HepG2 (cell line): ENCODE results near the gene CTNNBIP1. TPM values are rescaled to one million over a fixed set of nuclear protein-coding genes. Genes with fewer than 3 reads are reported as not detected.

ENCODE experiments used
- CBFB ChIP-seq: sonication (generic); formaldehyde crosslinking; IDR thresholded peaks from 2 replicates; pipeline ENCODE4 v1.4.0; 2020; ENCODE audit warnings: missing genetic modification reagents
- CBX5 ChIP-seq: sonication (generic); formaldehyde crosslinking; IDR thresholded peaks from 2 replicates; pipeline ENCODE4 v1.4.0; 2020; ENCODE audit warnings: missing genetic modification reagents, borderline replicate concordance
- HCFC1 ChIP-seq: fragments of 150-350 bp; IDR thresholded peaks from 2 replicates; pipeline ENCODE4 v1.6.1; 2014; ENCODE audit warnings: low read depth, low read length
- HES4 ChIP-seq: sonication (generic); formaldehyde crosslinking; IDR thresholded peaks from 2 replicates; pipeline ENCODE4 v1.9.0; 2021; ENCODE audit warnings: mild to moderate bottlenecking, missing genetic modification reagents, borderline replicate concordance
- KDM3A ChIP-seq: IDR thresholded peaks from 2 replicates; pipeline ENCODE4 v1.6.1; 2018; ENCODE audit warnings: low read depth, missing compliant biosample characterization
- KLF15 ChIP-seq: sonication (generic); formaldehyde crosslinking; IDR thresholded peaks from 2 replicates; pipeline ENCODE4 v1.8.1; 2023; ENCODE audit warnings: borderline replicate concordance, mild to moderate bottlenecking, inconsistent platforms, missing genetic modification reagents, mixed read lengths
- ONECUT2 ChIP-seq: sonication (generic); formaldehyde crosslinking; IDR thresholded peaks from 2 replicates; pipeline ENCODE4 v1.4.0; 2020; ENCODE audit warnings: missing genetic modification reagents
- REXO4 ChIP-seq: sonication (generic); formaldehyde crosslinking; IDR thresholded peaks from 2 replicates; pipeline ENCODE4 v1.8.0; 2022; ENCODE audit warnings: missing genetic modification reagents, mild to moderate bottlenecking, borderline replicate concordance
- ZBTB7A ChIP-seq: sonication (generic); formaldehyde crosslinking; IDR thresholded peaks from 2 replicates; pipeline ENCODE4 v1.8.0; 2022; ENCODE audit warnings: mild to moderate bottlenecking, missing genetic modification reagents
- ZBTB8A ChIP-seq: sonication (generic); formaldehyde crosslinking; IDR thresholded peaks from 2 replicates; pipeline ENCODE4 v1.4.0; 2020; ENCODE audit warnings: mild to moderate bottlenecking, low read depth, missing genetic modification reagents, borderline replicate concordance
- ZFP37 ChIP-seq: sonication (generic); formaldehyde crosslinking; IDR thresholded peaks from 2 replicates; pipeline ENCODE4 v1.4.0; 2020; ENCODE audit warnings: missing genetic modification reagents, borderline replicate concordance
- ZNF230 ChIP-seq: sonication (generic); formaldehyde crosslinking; IDR thresholded peaks from 2 replicates; pipeline ENCODE4 v1.4.0; 2020; ENCODE audit warnings: mild to moderate bottlenecking, missing genetic modification reagents
- ZNF350 ChIP-seq: sonication (generic); formaldehyde crosslinking; IDR thresholded peaks from 2 replicates; pipeline ENCODE4 v1.4.0; 2020; ENCODE audit warnings: mild to moderate bottlenecking, low read depth, missing genetic modification reagents, borderline replicate concordance
- ZNF432 ChIP-seq: sonication (generic); formaldehyde crosslinking; IDR thresholded peaks from 2 replicates; pipeline ENCODE4 v1.5.0; 2020; ENCODE audit warnings: missing genetic modification reagents, mild to moderate bottlenecking, borderline replicate concordance
- ZNF547 ChIP-seq: sonication (generic); formaldehyde crosslinking; IDR thresholded peaks from 2 replicates; pipeline ENCODE4 v1.5.1; 2020; ENCODE audit warnings: mild to moderate bottlenecking, missing genetic modification reagents
- ZNF558 ChIP-seq: sonication (generic); formaldehyde crosslinking; IDR thresholded peaks from 2 replicates; pipeline ENCODE4 v1.9.0; 2022; ENCODE audit warnings: mild to moderate bottlenecking, missing genetic modification reagents, borderline replicate concordance
- polyA plus RNA-seq, 8 experiments: library from polyadenylated mRNA; depleted of rRNA in 3 of 8; stranded (reverse) in 7 of 8; unstranded in 1 of 8; fragments of >200 nt; fragmentation: Illumina TruSeq in 4 of 8; extraction: Trizol in 4 of 8; gene quantifications; 2 replicates each; pipeline versions ENCODE4 v1.2.1 to v1.2.3, GENCODE V29; 2011 to 2016; ENCODE audit warnings: low read depth in 4 of 8, missing spikeins in 1 of 8, mixed read lengths in 1 of 8; ENCODE audit not compliant: insufficient read depth in 1 of 8
- total RNA-seq, 5 experiments: library from RNA; depleted of rRNA; stranded (reverse); fragments of >200 nt; fragmentation: Illumina TruSeq; extraction: Trizol; gene quantifications; 2 replicates each; pipeline ENCODE4 v1.2.3, GENCODE V29; 2016; ENCODE audit warnings: low read depth in 1 of 5
- TF ChIP-seq, protein P1 (sequence below), 2 experiments: sonication (generic) in 1 of 2; formaldehyde crosslinking in 1 of 2; IDR thresholded peaks; 2 replicates each; pipeline versions ENCODE4 v1.5.1 to v1.6.1; 2011 to 2020; ENCODE audit warnings: borderline replicate concordance in 1 of 2, low read depth in 1 of 2, low read length in 1 of 2, mild to moderate bottlenecking in 1 of 2, missing genetic modification reagents in 1 of 2, moderate library complexity in 1 of 2
- TF ChIP-seq, protein P2 (sequence below): sonication (generic); formaldehyde crosslinking; IDR thresholded peaks from 2 replicates; pipeline ENCODE4 v1.4.0; 2020; ENCODE audit warnings: missing genetic modification reagents, mild to moderate bottlenecking, borderline replicate concordance

CTNNBIP1 gene
- total and polyA plus RNA-seq, 2 of the 13 experiments (the other 11 are each of a cell fraction or from before 2014, with no cell fraction given): 71.7 to 83.0 TPM

DNA sequence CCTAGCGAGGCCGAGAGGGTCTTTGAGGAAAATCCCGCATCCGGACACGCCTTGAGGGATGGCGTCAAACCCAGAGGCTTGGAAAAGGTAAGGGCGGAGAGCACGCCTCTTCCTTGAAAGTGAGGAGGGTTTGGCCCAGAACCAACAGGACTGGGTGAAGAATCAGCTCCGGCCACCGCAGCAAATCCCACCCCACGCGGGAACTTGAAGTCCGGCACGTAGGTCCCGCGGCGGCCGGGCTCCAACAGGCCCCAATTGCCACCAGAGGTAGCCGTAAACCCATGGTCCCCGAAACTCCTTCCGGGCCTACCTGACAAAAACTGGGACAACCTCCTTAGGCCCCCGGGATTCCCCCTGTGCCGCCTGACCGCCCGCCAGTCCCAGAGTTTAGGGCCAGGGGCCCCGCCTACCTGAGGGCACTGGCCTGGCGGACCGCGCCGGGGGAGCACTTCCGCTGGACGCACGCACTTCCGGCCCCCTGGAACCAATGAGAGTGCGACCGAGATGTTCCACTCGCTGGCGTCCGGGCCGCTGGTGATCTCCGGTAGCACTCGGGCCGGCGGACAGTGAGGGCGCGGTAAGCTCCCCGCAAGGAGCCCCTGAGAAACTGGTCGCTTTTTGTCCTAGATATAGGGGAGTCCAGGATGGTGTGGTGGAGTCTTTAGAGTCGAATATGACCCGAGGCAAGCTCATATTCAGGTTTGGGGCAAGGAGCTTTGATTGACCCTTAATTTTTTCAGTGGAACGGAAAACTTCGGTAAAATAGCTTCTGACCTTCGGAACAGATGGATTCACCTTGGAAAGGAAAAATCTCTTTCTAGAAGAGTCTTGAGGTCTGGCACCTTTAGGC lies 33.1 kb upstream of the CTNNBIP1 start, which contains the start of the genes LZIC and NMNAT1 (continued):
- peak; percentile 79 for TF ChIP-seq ZNF350
- TF ChIP-seq KDM3A: peak; percentile 89
- TF ChIP-seq, protein P1, sequence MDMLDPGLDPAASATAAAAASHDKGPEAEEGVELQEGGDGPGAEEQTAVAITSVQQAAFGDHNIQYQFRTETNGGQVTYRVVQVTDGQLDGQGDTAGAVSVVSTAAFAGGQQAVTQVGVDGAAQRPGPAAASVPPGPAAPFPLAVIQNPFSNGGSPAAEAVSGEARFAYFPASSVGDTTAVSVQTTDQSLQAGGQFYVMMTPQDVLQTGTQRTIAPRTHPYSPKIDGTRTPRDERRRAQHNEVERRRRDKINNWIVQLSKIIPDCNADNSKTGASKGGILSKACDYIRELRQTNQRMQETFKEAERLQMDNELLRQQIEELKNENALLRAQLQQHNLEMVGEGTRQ (IDR thresholded peaks at IDR 0.05; ENCODE audit: low read depth, low read length): no peak
- TF ChIP-seq, protein P1 (CRISPR knock-in tag; IDR thresholded peaks at IDR 0.05; ENCODE audit: borderline replicate concordance): no peak
- TF ChIP-seq ZNF547 (CRISPR knock-in tag): no peak
- peak; percentile 53; the same call in 1 of the 2 replicates for TF ChIP-seq HES4 (CRISPR knock-in tag)
- TF ChIP-seq ONECUT2 (CRISPR knock-in tag): no peak
- peak; percentile 84 for TF ChIP-seq CBFB (CRISPR knock-in tag)
- no peak for TF ChIP-seq ZNF432
- no peak for TF ChIP-seq REXO4
- TF ChIP-seq ZBTB8A (CRISPR knock-in tag): peak; percentile 95
- peak; percentile 71; the same call in 1 of the 2 replicates for TF ChIP-seq ZNF558 (CRISPR knock-in tag)
- TF ChIP-seq HCFC1: peak; percentile 76
- TF ChIP-seq ZBTB7A (CRISPR knock-in tag): peak; percentile 73
- peak; percentile 64; the same call in 1 of the 2 replicates for TF ChIP-seq ZNF230 (CRISPR knock-in tag)
- TF ChIP-seq ZFP37 (CRISPR knock-in tag): 0 out of 2 replicates have a peak, but pooled peaks have one; percentile 22
- peak; percentile 86; the same call in 1 of the 2 replicates for TF ChIP-seq KLF15 (CRISPR knock-in tag)
- TF ChIP-seq, protein P2, sequence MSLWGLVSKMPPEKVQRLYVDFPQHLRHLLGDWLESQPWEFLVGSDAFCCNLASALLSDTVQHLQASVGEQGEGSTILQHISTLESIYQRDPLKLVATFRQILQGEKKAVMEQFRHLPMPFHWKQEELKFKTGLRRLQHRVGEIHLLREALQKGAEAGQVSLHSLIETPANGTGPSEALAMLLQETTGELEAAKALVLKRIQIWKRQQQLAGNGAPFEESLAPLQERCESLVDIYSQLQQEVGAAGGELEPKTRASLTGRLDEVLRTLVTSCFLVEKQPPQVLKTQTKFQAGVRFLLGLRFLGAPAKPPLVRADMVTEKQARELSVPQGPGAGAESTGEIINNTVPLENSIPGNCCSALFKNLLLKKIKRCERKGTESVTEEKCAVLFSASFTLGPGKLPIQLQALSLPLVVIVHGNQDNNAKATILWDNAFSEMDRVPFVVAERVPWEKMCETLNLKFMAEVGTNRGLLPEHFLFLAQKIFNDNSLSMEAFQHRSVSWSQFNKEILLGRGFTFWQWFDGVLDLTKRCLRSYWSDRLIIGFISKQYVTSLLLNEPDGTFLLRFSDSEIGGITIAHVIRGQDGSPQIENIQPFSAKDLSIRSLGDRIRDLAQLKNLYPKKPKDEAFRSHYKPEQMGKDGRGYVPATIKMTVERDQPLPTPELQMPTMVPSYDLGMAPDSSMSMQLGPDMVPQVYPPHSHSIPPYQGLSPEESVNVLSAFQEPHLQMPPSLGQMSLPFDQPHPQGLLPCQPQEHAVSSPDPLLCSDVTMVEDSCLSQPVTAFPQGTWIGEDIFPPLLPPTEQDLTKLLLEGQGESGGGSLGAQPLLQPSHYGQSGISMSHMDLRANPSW (CRISPR knock-in tag): peak; percentile 85; the same call in 1 of the 2 replicates
- TF ChIP-seq CBX5 (CRISPR knock-in tag): peak; percentile 82; the same call in 1 of the 2 replicates
